Measurements from ENCODE around the gene VASH2. TPM values are rescaled to one million over a fixed set of nuclear protein-coding genes. Genes with fewer than 3 reads are reported as not detected.

The VASH2 gene
- total RNA-seq, 1 experiment from 2014 or later, result 5.8 TPM

GRCh38 chr1:212935387-212935981 is 14.9 kb upstream of the VASH2 start:
- peaks cover 10% of the 10 kb centered on the region for H3K27me3 Mint-ChIP-seq (ENCODE audit: unreplicated experiment)
- CTCF ChIA-PET, result no interaction called here
- intact Hi-C loops (cut with micrococcal nuclease; ENCODE audit: unreplicated experiment), result no loop called here
- no peak overlapping the region for H3K4me3 Mint-ChIP-seq (ENCODE audit: low read depth, unreplicated experiment)
- DNase-seq, result no peak
- no peaks in the 10 kb centered on the region for H3K4me1 Mint-ChIP-seq (ENCODE audit: low read depth, unreplicated experiment)
- no peak overlapping the region for H3K27ac Mint-ChIP-seq (ENCODE audit: unreplicated experiment)
- no peaks in the 10 kb centered on the region for H3K36me3 Mint-ChIP-seq (ENCODE audit: insufficient read depth, unreplicated experiment)
- no peak for TF ChIP-seq CTCF (IDR thresholded peaks at IDR 0.05; ENCODE audit: unreplicated experiment)
- BruUV-seq (replicated peaks), result no TSS peak
- no peaks in the 10 kb centered on the region for H3K9me3 Mint-ChIP-seq (ENCODE audit: low read depth, unreplicated experiment)

- intact Hi-C loops (cut with micrococcal nuclease; ENCODE audit: unreplicated experiment), result no loop called here
- no peak overlapping the region for H3K27ac Mint-ChIP-seq (ENCODE audit: unreplicated experiment)
- no peak overlapping the region for H3K4me3 Mint-ChIP-seq (ENCODE audit: low read depth, unreplicated experiment)
- BruUV-seq (replicated peaks), result no TSS peak
- H3K27me3 Mint-ChIP-seq (ENCODE audit: unreplicated experiment), result peaks cover 10% of the 10 kb centered on the region
- CTCF ChIA-PET, result interaction anchor here (0.9 kb wide), 1 partner anchor 32 kb away, joined by 3 read pairs; no protein-coding TSS in a partner anchor
- no peaks in the 10 kb centered on the region for H3K36me3 Mint-ChIP-seq (ENCODE audit: insufficient read depth, unreplicated experiment)
- no peaks in the 10 kb centered on the region for H3K9me3 Mint-ChIP-seq (ENCODE audit: low read depth, unreplicated experiment)
- no peak for TF ChIP-seq CTCF (IDR thresholded peaks at IDR 0.05; ENCODE audit: unreplicated experiment)
- H3K4me1 Mint-ChIP-seq (ENCODE audit: low read depth, unreplicated experiment), result no peaks in the 10 kb centered on the region
- no peak for DNase-seq
These were observed 13.3 kb upstream of the VASH2 start for GRCh38 chr1:212937034-212937433.

- Mint-ChIP-seq H3K27ac (ENCODE audit: unreplicated experiment) (no peak overlapping the region), H3K36me3 (ENCODE audit: insufficient read depth, unreplicated experiment) (no peaks in the 10 kb centered on the region), H3K4me1 (ENCODE audit: low read depth, unreplicated experiment) (no peaks in the 10 kb centered on the region), H3K9me3 (ENCODE audit: low read depth, unreplicated experiment) (no peaks in the 10 kb centered on the region), H3K27me3 (ENCODE audit: unreplicated experiment) (peaks cover 10% of the 10 kb centered on the region), H3K4me3 (ENCODE audit: low read depth, unreplicated experiment) (no peak overlapping the region)
- intact Hi-C loops (cut with micrococcal nuclease; ENCODE audit: unreplicated experiment), result no loop called here
- CTCF ChIA-PET, result interaction anchor here (0.8 kb wide), 1 partner anchor 81 kb away, joined by 3 read pairs; the partner anchor contains the start of gene FLVCR1
- no TSS peak for BruUV-seq (replicated peaks)
- no peak for TF ChIP-seq CTCF (IDR thresholded peaks at IDR 0.05; ENCODE audit: unreplicated experiment)
- no peak for DNase-seq
These were observed 11.5 kb upstream of the VASH2 start for GRCh38 chr1:212938846-212939245.

GRCh38 chr1:212941452-212941851 is 8.9 kb upstream of the VASH2 start:
- Mint-ChIP-seq H3K4me1 (ENCODE audit: low read depth, unreplicated experiment) (no peaks in the 10 kb centered on the region), H3K27ac (ENCODE audit: unreplicated experiment) (no peak overlapping the region), H3K36me3 (ENCODE audit: insufficient read depth, unreplicated experiment) (no peaks in the 10 kb centered on the region), H3K27me3 (ENCODE audit: unreplicated experiment) (no peaks in the 10 kb centered on the region), H3K4me3 (ENCODE audit: low read depth, unreplicated experiment) (no peak overlapping the region), H3K9me3 (ENCODE audit: low read depth, unreplicated experiment) (no peaks in the 10 kb centered on the region)
- TF ChIP-seq CTCF (IDR thresholded peaks at IDR 0.05; ENCODE audit: unreplicated experiment), result no peak
- no TSS peak for BruUV-seq (replicated peaks)
- CTCF ChIA-PET, result no interaction called here
- DNase-seq, result no peak
- intact Hi-C loops (cut with micrococcal nuclease; ENCODE audit: unreplicated experiment), result no loop called here

Data from Calu3 (cell line).